RWPE1 (cell line): Measurements from ENCODE around the gene CPNE5.

ENCODE experiments used
- CTCF ChIA-PET: fragments of 350-600 bp; sonication (Branson Sonifier 250); formaldehyde crosslinking; extraction: SDS; loops from one replicate; lab custom pipeline; 2021; lab: Yijun Ruan, JAX
- POLR2A ChIA-PET: fragments of 400-600 bp; formaldehyde crosslinking; extraction: SDS; loops from one replicate; lab custom pipeline; 2020; ENCODE audit warnings: antibody characterized with exemption; ENCODE audit not compliant: low non-redundant PET; lab: Yijun Ruan, JAX
- DNase-seq: peaks from one replicate; pipeline ENCODE4 v3.0.0; 2012; ENCODE audit warnings: low spot score
- H3K27ac ChIP-seq: fragments of 450-650 bp; 2 replicates; pipeline ENCODE4 v1.5.1; 2017
- CTCF ChIP-seq: fragments of 450-650 bp; conservative IDR thresholded peaks from 2 replicates; pipeline ENCODE4 v1.5.1; 2017; ENCODE audit warnings: low read depth, mild to moderate bottlenecking

The CPNE5 gene

GRCh38 chr6:36703982-36704381 is 135.3 kb downstream of the CPNE5 start:
- no peak for TF ChIP-seq CTCF
- no peak for DNase-seq
- ChIA-PET POLR2A (no interaction called here), CTCF (no interaction called here)
- no peak overlapping the region for H3K27ac ChIP-seq

GRCh38 chr6:36703081-36703606 is 136.1 kb downstream of the CPNE5 start:
- CTCF ChIA-PET: interaction anchor here (0.6 kb wide), 1 partner anchor 17 kb away, joined by 3 read pairs; no protein-coding TSS in a partner anchor
- TF ChIP-seq CTCF: no peak

GRCh38 chr6:36702656-36703055 is 136.6 kb downstream of the CPNE5 start:
- ChIA-PET CTCF (interaction anchor here (0.6 kb wide), 2 partner anchors 16 to 18 kb away, joined by 3 read pairs; no protein-coding TSS in a partner anchor), POLR2A (no interaction called here)
- no peak overlapping the region for H3K27ac ChIP-seq
- no peak for TF ChIP-seq CTCF
- DNase-seq: no peak

More at GRCh38 chr6:36703081-36703606, 136.1 kb downstream of the CPNE5 start:
- no peak overlapping the region for H3K27ac ChIP-seq
- POLR2A ChIA-PET: no interaction called here
- DNase-seq: no peak

- DNase-seq: peak; percentile 49
- H3K27ac ChIP-seq: peak overlapping the region; percentile 51; the same call in 1 of the 2 replicates
- TF ChIP-seq CTCF: no peak; the same call in 1 of the 2 replicates
- ChIA-PET CTCF (interaction anchor here (0.9 kb wide), 1 partner anchor 38 kb away, joined by 3 read pairs; no protein-coding TSS in a partner anchor), POLR2A (no interaction called here)
Observed at GRCh38 chr6:36701401-36701991, 137.7 kb downstream of the CPNE5 start.

- no peak for TF ChIP-seq CTCF
- H3K27ac ChIP-seq: peak overlapping the region; percentile 51; the same call in 1 of the 2 replicates
- ChIA-PET POLR2A (no interaction called here), CTCF (interaction anchor here (0.7 to 0.9 kb wide), 2 partner anchors 38 to 85 kb away, joined by 3 read pairs; no protein-coding TSS in a partner anchor)
- DNase-seq: no peak
Observed at GRCh38 chr6:36700831-36701230, 138.4 kb downstream of the CPNE5 start.

- no peak for DNase-seq
- ChIA-PET CTCF (interaction anchor here (0.7 to 0.9 kb wide), 2 partner anchors 37 to 84 kb away, joined by 3 read pairs; no protein-coding TSS in a partner anchor), POLR2A (no interaction called here)
- H3K27ac ChIP-seq: no peak overlapping the region; the same call in 1 of the 2 replicates
- no peak for TF ChIP-seq CTCF
Observed at GRCh38 chr6:36700071-36700812, 139.0 kb downstream of the CPNE5 start.
